ENCODE results near the gene LRP1.

The LRP1 gene

GRCh38 chr12:57150400-57151000 lies 22.2 kb downstream of the LRP1 start:
- no peak for TF ChIP-seq CTCF (IDR thresholded peaks at IDR 0.05; ENCODE audit: low read depth, low read length, missing control alignments)
- no peak for DNase-seq (ENCODE audit: extremely low read depth, low read depth)
- H3K4me3 ChIP-seq (replicated peaks; ENCODE audit: low read depth, low read length), result no peak overlapping the region

GRCh38 chr12:57151741-57152630 lies 23.7 kb downstream of the LRP1 start:
- no peak for TF ChIP-seq CTCF (IDR thresholded peaks at IDR 0.05; ENCODE audit: low read depth, low read length, missing control alignments)
- DNase-seq (ENCODE audit: extremely low read depth, low read depth), result no peak
- H3K4me3 ChIP-seq (replicated peaks; ENCODE audit: low read depth, low read length), result no peak overlapping the region

GRCh38 chr12:57152639-57153038 lies 24.4 kb downstream of the LRP1 start:
- no peak overlapping the region for H3K4me3 ChIP-seq (replicated peaks; ENCODE audit: low read depth, low read length)
- no peak for DNase-seq (ENCODE audit: extremely low read depth, low read depth)
- no peak for TF ChIP-seq CTCF (IDR thresholded peaks at IDR 0.05; ENCODE audit: low read depth, low read length, missing control alignments)

- H3K4me3 ChIP-seq (replicated peaks; ENCODE audit: low read depth, low read length), result no peak overlapping the region
- DNase-seq (ENCODE audit: extremely low read depth, low read depth), result no peak
- TF ChIP-seq CTCF (IDR thresholded peaks at IDR 0.05; ENCODE audit: low read depth, low read length, missing control alignments), result no peak
These were observed 25.2 kb downstream of the LRP1 start for GRCh38 chr12:57153415-57153997.

GRCh38 chr12:57154076-57154475 lies 25.8 kb downstream of the LRP1 start:
- no peak for DNase-seq (ENCODE audit: extremely low read depth, low read depth)
- H3K4me3 ChIP-seq (replicated peaks; ENCODE audit: low read depth, low read length), result no peak overlapping the region
- no peak for TF ChIP-seq CTCF (IDR thresholded peaks at IDR 0.05; ENCODE audit: low read depth, low read length, missing control alignments)

GRCh38 chr12:57154804-57155434 lies 26.6 kb downstream of the LRP1 start:
- no peak for DNase-seq (ENCODE audit: extremely low read depth, low read depth)
- TF ChIP-seq CTCF (IDR thresholded peaks at IDR 0.05; ENCODE audit: low read depth, low read length, missing control alignments), result no peak
- no peak overlapping the region for H3K4me3 ChIP-seq (replicated peaks; ENCODE audit: low read depth, low read length)
